Neuronal stem cell (in vitro differentiated cells): ENCODE measurements around the gene PI3. TPM values are rescaled to one million over a fixed set of nuclear protein-coding genes. Genes with fewer than 3 reads are reported as not detected.

Experiments
- DNase-seq: peaks from one replicate; pipeline ENCODE4 v3.0.0-alpha.2; 2013; ENCODE audit warnings: low spot score
- H2AFZ ChIP-seq: one replicate; pipeline ENCODE4 v1.6.1; 2013; ENCODE audit warnings: mild to moderate bottlenecking, low read length, inconsistent platforms
- H2AK5ac ChIP-seq: 2 replicates; pipeline ENCODE4 v1.6.1; 2013; ENCODE audit warnings: low read depth, mild to moderate bottlenecking, inconsistent platforms, low read length, moderate library complexity, mixed read lengths
- H2BK120ac ChIP-seq: 2 replicates; pipeline ENCODE4 v1.6.1; 2013; ENCODE audit warnings: low read depth, mild to moderate bottlenecking, inconsistent platforms, low read length, moderate library complexity, mixed read lengths
- H2BK12ac ChIP-seq: one replicate; pipeline ENCODE4 v1.6.1; 2013; ENCODE audit warnings: low read length, inconsistent platforms
- H2BK15ac ChIP-seq: 2 replicates; pipeline ENCODE4 v1.6.1; 2013; ENCODE audit warnings: mild to moderate bottlenecking, low read length, inconsistent platforms, mixed read lengths
- H2BK5ac ChIP-seq: one replicate; pipeline ENCODE4 v1.6.1; 2013; ENCODE audit warnings: inconsistent platforms, mild to moderate bottlenecking, low read length, moderate library complexity
- H3K14ac ChIP-seq: one replicate; pipeline ENCODE4 v1.6.1; 2013; ENCODE audit warnings: low read length, inconsistent platforms
- H3K18ac ChIP-seq: 2 replicates; pipeline ENCODE4 v1.6.1; 2013; ENCODE audit warnings: low read length, inconsistent platforms
- H3K23ac ChIP-seq: 2 replicates; pipeline ENCODE4 v1.6.1; 2013; ENCODE audit warnings: low read depth, mild to moderate bottlenecking, mixed read lengths, low read length, inconsistent platforms; ENCODE audit not compliant: poor library complexity
- H3K27ac ChIP-seq: replicated peaks from 3 replicates; pipeline ENCODE4 v1.5.1; 2013; ENCODE audit warnings: low read length, inconsistent platforms
- H3K27me3 ChIP-seq, 3 experiments: 2 replicates each; pipeline ENCODE4 v1.6.1; 2013; ENCODE audit warnings: low read length in 3 of 3, mild to moderate bottlenecking in 2 of 3, inconsistent platforms in 1 of 3, low read depth in 1 of 3, mixed read lengths in 1 of 3, moderate library complexity in 1 of 3; ENCODE audit not compliant: control insufficient read depth in 3 of 3, insufficient read depth in 3 of 3
- H3K36me3 ChIP-seq, 2 donors: replicated peaks in 1 of 2; 2 replicates each; pipeline ENCODE4 v1.6.1; 2013; ENCODE audit warnings: low read length in 2 of 2; ENCODE audit not compliant: control insufficient read depth in 2 of 2, insufficient read depth in 2 of 2
- H3K4ac ChIP-seq: 2 replicates; pipeline ENCODE4 v1.6.1; 2013; ENCODE audit warnings: inconsistent platforms, mild to moderate bottlenecking, low read length, moderate library complexity
- H3K4me1 ChIP-seq, 2 donors: 1 replicate in 1 of 2; 2 replicates in 1 of 2; pipeline ENCODE4 v1.6.1; 2013; ENCODE audit warnings: low read length in 2 of 2, low read depth in 1 of 2; ENCODE audit not compliant: control insufficient read depth in 2 of 2, insufficient read depth in 1 of 2
- H3K4me2 ChIP-seq: one replicate; pipeline ENCODE4 v1.6.1; 2013; ENCODE audit warnings: mild to moderate bottlenecking, low read length, inconsistent platforms; ENCODE audit not compliant: insufficient read depth, poor library complexity, severe bottlenecking
- H3K4me3 ChIP-seq, 2 donors: 2 replicates each; pipeline ENCODE4 v1.5.1; 2013; ENCODE audit warnings: low read length in 2 of 2, mild to moderate bottlenecking in 2 of 2, inconsistent platforms in 1 of 2, moderate library complexity in 1 of 2
- H3K79me1 ChIP-seq: one replicate; pipeline ENCODE4 v1.6.1; 2013; ENCODE audit warnings: low read depth, mild to moderate bottlenecking, inconsistent platforms, low read length, moderate library complexity
- H3K9ac ChIP-seq: one replicate; pipeline ENCODE4 v1.6.1; 2013; ENCODE audit warnings: mild to moderate bottlenecking, low read depth, low read length, inconsistent platforms; ENCODE audit not compliant: poor library complexity
- H3K9me3 ChIP-seq, 2 donors: replicated peaks in 1 of 2; 2 replicates each; pipeline versions ENCODE3 to v1.6.1; 2013; ENCODE audit warnings: low read length in 2 of 2, mild to moderate bottlenecking in 2 of 2, inconsistent platforms in 1 of 2, low read depth in 1 of 2, mixed read lengths in 1 of 2, moderate library complexity in 1 of 2; ENCODE audit not compliant: control insufficient read depth in 2 of 2, insufficient read depth in 1 of 2
- H4K8ac ChIP-seq: one replicate; pipeline ENCODE4 v1.6.1; 2013; ENCODE audit warnings: low read depth, mild to moderate bottlenecking, inconsistent platforms, low read length, moderate library complexity
- H4K91ac ChIP-seq: one replicate; pipeline ENCODE4 v1.6.1; 2013; ENCODE audit warnings: low read length, low read depth, mild to moderate bottlenecking, inconsistent platforms; ENCODE audit not compliant: poor library complexity
- WGBS, 2 donors: extraction: QIAGEN DNeasy Blood & Tissue Kit; methylation state at CpG; one replicate each; pipeline ENCODE4 v1.1.7; 2013; ENCODE audit warnings: missing lambda C conversion rate in 2 of 2, mixed read lengths in 1 of 2; ENCODE audit not compliant: insufficient read length in 2 of 2, insufficient replicate concordance in 1 of 2; ENCODE audit errors: extremely low coverage in 2 of 2; 5-methylcytosine and 5-hydroxymethylcytosine counted together
- polyA plus RNA-seq, 2 experiments: library from polyadenylated mRNA; stranded (reverse); fragments of 200-250 nt; gene quantifications; one replicate each; pipeline ENCODE4 v1.2.3, GENCODE V29; 2013

PI3 gene, protein sequence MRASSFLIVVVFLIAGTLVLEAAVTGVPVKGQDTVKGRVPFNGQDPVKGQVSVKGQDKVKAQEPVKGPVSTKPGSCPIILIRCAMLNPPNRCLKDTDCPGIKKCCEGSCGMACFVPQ
- not detected for polyA plus RNA-seq (2013, experiment 1 of 2)
- not detected for polyA plus RNA-seq (2013, experiment 2 of 2)

DNA sequence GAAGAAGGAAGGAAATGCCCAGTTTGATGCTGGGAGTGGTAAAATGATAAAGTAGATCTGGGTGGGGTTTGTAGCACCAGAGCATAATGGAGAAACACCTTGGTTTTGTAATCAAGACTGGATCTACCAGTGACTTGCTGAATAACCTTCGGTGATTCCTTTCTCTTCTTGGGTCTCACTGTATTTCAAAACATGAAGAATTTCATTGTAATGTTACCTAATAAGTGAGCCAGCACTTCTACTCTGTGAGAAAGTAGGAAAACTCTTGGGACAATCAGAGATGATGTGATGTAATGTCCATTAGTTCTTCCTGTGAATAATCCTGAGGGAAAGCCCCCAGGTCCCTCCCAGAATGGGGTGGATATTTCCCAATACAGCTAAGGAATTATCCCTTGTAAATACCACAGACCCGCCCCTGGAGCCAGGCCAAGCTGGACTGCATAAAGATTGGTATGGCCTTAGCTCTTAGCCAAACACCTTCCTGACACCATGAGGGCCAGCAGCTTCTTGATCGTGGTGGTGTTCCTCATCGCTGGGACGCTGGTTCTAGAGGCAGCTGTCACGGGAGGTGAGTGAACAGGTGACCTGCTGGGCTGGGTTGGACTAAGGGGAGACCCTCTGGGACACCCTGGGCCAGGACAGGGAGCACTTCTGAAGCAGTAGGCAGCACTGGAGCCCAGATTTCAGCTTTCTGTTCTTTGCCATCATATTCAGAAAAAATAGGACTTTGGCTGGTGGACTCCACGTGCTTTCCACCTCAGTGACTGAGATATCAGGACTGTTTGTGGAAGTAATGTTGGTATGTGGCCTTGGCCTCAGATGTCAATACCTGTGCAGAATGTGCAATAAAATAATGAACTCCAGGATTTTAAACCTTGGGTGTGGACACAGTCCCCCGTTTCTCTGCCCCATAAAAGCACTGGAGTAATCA is at the start of gene PI3:
Gene PI3, plus strand, starts transcription at position 469 of the 931 bp plus-strand sequence. Its CDS starts 21 bp downstream, at position 490.
- Histone ChIP-seq H3K18ac (no peak within 1 kb of the TSS), H3K23ac (no peak within 1 kb of the TSS), H3K4me3 (no peak within 1 kb of the TSS), H2BK120ac (no peak within 1 kb of the TSS), H3K36me3 (no peaks in the 10 kb centered on the region), H2BK12ac (no peak within 1 kb of the TSS), H2BK5ac (no peak within 1 kb of the TSS), H2BK15ac (no peak within 1 kb of the TSS), H4K8ac (no peak within 1 kb of the TSS), H3K27me3 (peaks cover 0 to 10% (median 0%) of the 10 kb centered on the region in 3 experiments), H3K9me3 (peaks cover 0 to 2% of the 10 kb centered on the region in 2 donors), H3K4me2 (no peak within 1 kb of the TSS), H3K27ac (no peak within 1 kb of the TSS), H2AFZ (no peak within 1 kb of the TSS), H2AK5ac (no peak within 1 kb of the TSS), H3K9ac (no peak within 1 kb of the TSS), H3K79me1 (no peaks in the 10 kb centered on the region), H3K4me1 (no peaks in the 10 kb centered on the region), H3K4ac (no peak within 1 kb of the TSS), H3K14ac (no peak within 1 kb of the TSS), H4K91ac (no peak within 1 kb of the TSS)
- WGBS, 2 donors: no CpG with 5 or more reads among the region's 8 CpGs
- DNase-seq: no peak

- H3K4me2 ChIP-seq: no peak overlapping the region
- no peak overlapping the region for H2AFZ ChIP-seq
- H4K91ac ChIP-seq: no peak overlapping the region
- H3K79me1 ChIP-seq: no peaks in the 10 kb centered on the region
- no peak overlapping the region for H2BK5ac ChIP-seq
- H3K18ac ChIP-seq: no peak overlapping the region
- no peak overlapping the region for H3K27ac ChIP-seq
- H2BK15ac ChIP-seq: no peak overlapping the region
- H3K23ac ChIP-seq: no peak overlapping the region
- H3K14ac ChIP-seq: no peak overlapping the region
- no peak overlapping the region for H2BK120ac ChIP-seq
- H2AK5ac ChIP-seq: no peak overlapping the region
- no peaks in the 10 kb centered on the region for H3K4me1 ChIP-seq
- peaks cover 0 to 7% (median 0%) of the 10 kb centered on the region in 3 experiments for H3K27me3 ChIP-seq
- H3K4ac ChIP-seq: no peak overlapping the region
- H3K36me3 ChIP-seq: no peaks in the 10 kb centered on the region
- no peak overlapping the region for H3K4me3 ChIP-seq
- no peak overlapping the region for H4K8ac ChIP-seq
- no peaks in the 10 kb centered on the region for H3K9me3 ChIP-seq
- no CpG with 5 or more reads among the region's 2 CpGs for WGBS, 2 donors
- no peak overlapping the region for H3K9ac ChIP-seq
- DNase-seq: no peak
- H2BK12ac ChIP-seq: no peak overlapping the region
Observed at GRCh38 chr20:45128099-45128498, 46.6 kb upstream of the PI3 start.

GRCh38 chr20:45136911-45137310 is 37.8 kb upstream of the PI3 start:
- H2BK5ac ChIP-seq: no peak overlapping the region
- no peak overlapping the region for H2AFZ ChIP-seq
- no peak overlapping the region for H3K4me3 ChIP-seq
- H4K91ac ChIP-seq: no peak overlapping the region
- no peak overlapping the region for H3K4me2 ChIP-seq
- H2BK120ac ChIP-seq: no peak overlapping the region
- no peak overlapping the region for H2AK5ac ChIP-seq
- H3K4ac ChIP-seq: no peak overlapping the region
- H3K23ac ChIP-seq: no peak overlapping the region
- no peaks in the 10 kb centered on the region for H3K36me3 ChIP-seq
- no peak for DNase-seq
- H2BK15ac ChIP-seq: no peak overlapping the region
- H3K27me3 ChIP-seq: peaks cover 0 to 4% (median 0%) of the 10 kb centered on the region in 3 experiments
- no peak overlapping the region for H3K27ac ChIP-seq
- WGBS, 2 donors: no CpG with 5 or more reads among the region's 2 CpGs
- no peak overlapping the region for H2BK12ac ChIP-seq
- no peak overlapping the region for H3K14ac ChIP-seq
- H3K79me1 ChIP-seq: no peaks in the 10 kb centered on the region
- no peak overlapping the region for H4K8ac ChIP-seq
- no peaks in the 10 kb centered on the region for H3K9me3 ChIP-seq
- H3K4me1 ChIP-seq: no peaks in the 10 kb centered on the region
- H3K9ac ChIP-seq: no peak overlapping the region
- H3K18ac ChIP-seq: no peak overlapping the region
